Kidney (tissue), 14 donors: Measurements from ENCODE around the gene SIAH2. TPM values are rescaled to one million over a fixed set of nuclear protein-coding genes. Genes with fewer than 3 reads are reported as not detected.

Experiments
- DNase-seq, 5 donors: peaks; one replicate each; pipeline ENCODE4 v3.0.0-alpha.2; 2013 to 2020
- FAIRE-seq: peaks from 2 replicates; lab custom pipeline; 2012; peaks lifted over from hg19 to GRCh38; lab: Jason Lieb, UNC
- H3K27ac ChIP-seq, 2 donors: one replicate each; pipeline ENCODE4 v1.7.0; 2013; ENCODE audit warnings: low read depth in 2 of 2, low read length in 2 of 2, inconsistent platforms in 1 of 2
- H3K27me3 ChIP-seq: one replicate; pipeline ENCODE4 v1.7.1; 2013; ENCODE audit warnings: low read length, inconsistent platforms; ENCODE audit not compliant: control insufficient read depth, insufficient read depth
- H3K36me3 ChIP-seq, 3 donors: one replicate each; pipeline versions ENCODE4 v1.7.0 to v1.7.1; 2013; ENCODE audit warnings: low read length in 3 of 3, control low read depth in 1 of 3, inconsistent platforms in 1 of 3; ENCODE audit not compliant: insufficient read depth in 3 of 3, control insufficient read depth in 2 of 3
- H3K4me1 ChIP-seq, 3 donors: one replicate each; pipeline versions ENCODE4 v1.7.0 to v1.7.1; 2013; ENCODE audit warnings: low read length in 3 of 3, inconsistent platforms in 1 of 3, low read depth in 1 of 3; ENCODE audit not compliant: control insufficient read depth in 2 of 3, insufficient read depth in 2 of 3
- H3K4me3 ChIP-seq, 3 donors: one replicate each; pipeline versions ENCODE4 v1.7.0 to v1.8.1; 2013; ENCODE audit warnings: low read length in 3 of 3, control low read depth in 1 of 3, inconsistent platforms in 1 of 3
- H3K9ac ChIP-seq, 3 donors: one replicate each; pipeline versions ENCODE4 v1.7.0 to v1.7.1; 2013; ENCODE audit warnings: low read length in 3 of 3, control low read depth in 1 of 3, inconsistent platforms in 1 of 3
- H3K9me3 ChIP-seq, 3 donors: one replicate each; pipeline versions ENCODE4 v1.7.0 to v1.7.1; 2013; ENCODE audit warnings: low read length in 3 of 3, control low read depth in 1 of 3, inconsistent platforms in 1 of 3; ENCODE audit not compliant: control insufficient read depth in 2 of 3, insufficient read depth in 1 of 3
- CTCF ChIP-seq: IDR thresholded peaks from 3 replicates; pipeline ENCODE4 v1.5.1; 2012; ENCODE audit warnings: mild to moderate bottlenecking, moderate library complexity, borderline replicate concordance; ENCODE audit not compliant: insufficient read depth; ENCODE audit errors: extremely low read depth
- intact Hi-C: fragments of 100-400 bp; cut with DNase I; formaldehyde crosslinking; loops from one replicate; pipeline ENCODE4 v1.11.1; 2022
- polyA plus RNA-seq: library from polyadenylated mRNA; stranded (reverse); fragments of 350-450 nt; fragmentation: Illumina TruSeq; extraction: RNeasy Lipid Tissue Mini Kit (QIAGEN cat#74804); gene quantifications from one replicate; pipeline ENCODE4 v1.2.3, GENCODE V29; 2014; ENCODE audit warnings: low read depth, low replicate concordance; ENCODE audit not compliant: insufficient read depth
- total RNA-seq: library from RNA; stranded (reverse); fragmentation: NEBNext Ultra II Directional; extraction: Animal tissue kit (Norgen Biotek cat#: 25700); gene quantifications from one replicate; pipeline ENCODE4 v1.2.1, GENCODE V29; 2021
- donor health status: control.
- donor health status: control.
- donor health status: control.
- donor health status: control.
- donor health status: control.
- donor health status: DM: yes; HTN: yes; CAD: no.
- donor health status: Normal renal cell carcinoma (clear cell type).

Gene SIAH2
- total and polyA plus RNA-seq, 2 donors from 2014 or later = 16.9 to 24.6 TPM

- no peaks in the 10 kb centered on the region for H3K36me3 ChIP-seq
- DNase-seq (no peak), FAIRE-seq (no peak)
- H3K27ac ChIP-seq = no peak overlapping the region
- no peaks in the 10 kb centered on the region for H3K27me3 ChIP-seq
- no peak overlapping the region for H3K4me3 ChIP-seq
- peaks cover 0 to 15% (median 8%) of the 10 kb centered on the region in 3 donors for H3K4me1 ChIP-seq
- intact Hi-C loops = no loop called here
- H3K9ac ChIP-seq = no peak overlapping the region
- no peaks in the 10 kb centered on the region for H3K9me3 ChIP-seq
- TF ChIP-seq CTCF = no peak
Measured at GRCh38 chr3:150733373-150733935, 29.5 kb downstream of the SIAH2 start.

- FAIRE-seq (no peak), DNase-seq (no peak)
- intact Hi-C loops = loop anchor here (10.0 kb wide), 1 partner anchor 425 kb away; no protein-coding TSS in a partner anchor
- no peak for TF ChIP-seq CTCF
- no peak overlapping the region for H3K4me3 ChIP-seq
- no peaks in the 10 kb centered on the region for H3K27me3 ChIP-seq
- no peak overlapping the region for H3K9ac ChIP-seq
- no peaks in the 10 kb centered on the region for H3K4me1 ChIP-seq
- H3K27ac ChIP-seq = no peak overlapping the region
- H3K36me3 ChIP-seq = no peaks in the 10 kb centered on the region
- H3K9me3 ChIP-seq = no peaks in the 10 kb centered on the region
Measured at GRCh38 chr3:150729682-150730360, 33.1 kb downstream of the SIAH2 start.

GRCh38 chr3:150727653-150728502 is 35.1 kb downstream of the SIAH2 start:
- no peak overlapping the region for H3K27ac ChIP-seq
- H3K9ac ChIP-seq = no peak overlapping the region
- no peak overlapping the region for H3K4me3 ChIP-seq
- no peak for FAIRE-seq
- no peaks in the 10 kb centered on the region for H3K36me3 ChIP-seq
- no peaks in the 10 kb centered on the region for H3K27me3 ChIP-seq
- H3K4me1 ChIP-seq = no peaks in the 10 kb centered on the region
- DNase-seq = no peak
- intact Hi-C loops = loop anchor here (10.0 kb wide), 1 partner anchor 427 kb away; no protein-coding TSS in a partner anchor
- no peak for TF ChIP-seq CTCF
- no peaks in the 10 kb centered on the region for H3K9me3 ChIP-seq
